GM18498 (cell line): ENCODE results near the gene FRZB.

Experiments used
- ATAC-seq: cut with Tn5 transposase; IDR thresholded peaks from one replicate; pipeline ENCODE4 v1.9.1; 2021; ENCODE audit warnings: mild to moderate bottlenecking, moderate library complexity; ENCODE audit not compliant: unreplicated experiment

The FRZB gene

GRCh38 chr2:182845794-182846417, 20.5 kb downstream of the FRZB start:
- ATAC-seq: no peak

- ATAC-seq: no peak
Observed at GRCh38 chr2:182836451-182836850, 30.0 kb downstream of the FRZB start.

GRCh38 chr2:182834293-182834692, 32.1 kb downstream of the FRZB start:
- no peak for ATAC-seq

GRCh38 chr2:182833084-182833854, 33.2 kb downstream of the FRZB start:
- no peak for ATAC-seq

- ATAC-seq: no peak
Observed at GRCh38 chr2:182831921-182832320, 34.5 kb downstream of the FRZB start.

GRCh38 chr2:182831101-182831500, 35.3 kb downstream of the FRZB start:
- no peak for ATAC-seq

GRCh38 chr2:182827182-182827879, 39.1 kb downstream of the FRZB start:
- ATAC-seq: no peak

GRCh38 chr2:182826496-182826895, 39.9 kb downstream of the FRZB start:
- no peak for ATAC-seq

GRCh38 chr2:182826064-182826463, 40.4 kb downstream of the FRZB start:
- no peak for ATAC-seq

- ATAC-seq: no peak
Observed at GRCh38 chr2:182824767-182825158, 41.7 kb downstream of the FRZB start.

- ATAC-seq: no peak
Observed at GRCh38 chr2:182824056-182824766, 42.2 kb downstream of the FRZB start.

GRCh38 chr2:182822733-182823132, 43.7 kb downstream of the FRZB start:
- no peak for ATAC-seq

GRCh38 chr2:182821182-182821581, 45.3 kb downstream of the FRZB start:
- ATAC-seq: no peak

GRCh38 chr2:182819412-182819811, 47.0 kb downstream of the FRZB start:
- no peak for ATAC-seq

- no peak for ATAC-seq
Observed at GRCh38 chr2:182818925-182819324, 47.5 kb downstream of the FRZB start.

GRCh38 chr2:182818501-182818900, 47.9 kb downstream of the FRZB start:
- no peak for ATAC-seq

- ATAC-seq: no peak
Observed at GRCh38 chr2:182817558-182817957, 48.9 kb downstream of the FRZB start.

GRCh38 chr2:182816866-182817265, 49.6 kb downstream of the FRZB start:
- ATAC-seq: no peak

GRCh38 chr2:182814804-182815203, 51.6 kb downstream of the FRZB start:
- ATAC-seq: no peak

- no peak for ATAC-seq
Observed at GRCh38 chr2:182814380-182814779, 52.1 kb downstream of the FRZB start.

- no peak for ATAC-seq
Observed at GRCh38 chr2:182810087-182810486, 56.4 kb downstream of the FRZB start.
